D721Med (cell line): ENCODE results near the gene ZNF428.
"Not testable (repeated sequence)": the region's sequence is repeated elsewhere in the genome, so short reads cannot be mapped to it uniquely, and the experiment has no call there.

Source experiments
- DNase-seq: peaks from one replicate; pipeline ENCODE4 v3.0.0; 2011; ENCODE audit warnings: low spot score; ENCODE audit not compliant: insufficient read length
- FAIRE-seq: peaks from 2 replicates; lab custom pipeline; 2011; peaks lifted over from hg19 to GRCh38; lab: Jason Lieb, UNC
- TF ChIP-seq, protein P1 (sequence below): IDR thresholded peaks from 2 replicates; pipeline ENCODE4 v1.5.1; 2012; ENCODE audit warnings: mild to moderate bottlenecking, control low read depth; ENCODE audit not compliant: insufficient read depth; ENCODE audit errors: missing control alignments

ZNF428 gene

DNA sequence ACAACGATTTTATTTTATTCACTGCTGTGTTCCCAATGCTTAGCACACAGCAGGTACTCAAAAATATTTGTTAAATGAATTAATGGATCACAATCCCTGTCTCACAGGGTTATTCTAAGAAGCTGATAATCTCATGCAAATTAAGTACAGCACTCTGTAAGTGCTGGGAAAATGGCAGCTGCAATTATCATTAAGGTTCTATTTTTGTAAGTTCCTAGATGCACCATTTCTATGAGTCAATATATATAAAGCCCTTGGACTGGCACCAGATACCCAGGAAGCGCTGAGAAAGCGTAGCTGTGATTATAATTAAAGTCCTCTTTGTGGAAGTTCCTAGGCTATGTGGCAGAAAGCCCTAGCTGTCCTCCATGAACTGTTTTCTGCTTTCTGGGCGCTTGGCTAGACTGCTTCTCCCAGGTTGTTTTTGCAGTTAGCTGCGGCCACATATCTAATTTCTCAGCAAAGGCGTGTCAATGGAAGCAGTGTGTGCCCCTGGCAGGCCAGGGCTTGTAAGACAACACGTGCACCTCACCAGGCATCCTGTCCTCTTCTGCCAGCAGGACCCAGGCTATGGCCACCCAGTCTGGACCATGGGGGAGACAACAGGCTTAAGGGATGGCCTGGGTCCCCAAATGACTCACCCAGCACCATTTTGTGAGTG lies 12.7 kb downstream of the ZNF428 start:
- no peak for FAIRE-seq
- TF ChIP-seq, protein P1, sequence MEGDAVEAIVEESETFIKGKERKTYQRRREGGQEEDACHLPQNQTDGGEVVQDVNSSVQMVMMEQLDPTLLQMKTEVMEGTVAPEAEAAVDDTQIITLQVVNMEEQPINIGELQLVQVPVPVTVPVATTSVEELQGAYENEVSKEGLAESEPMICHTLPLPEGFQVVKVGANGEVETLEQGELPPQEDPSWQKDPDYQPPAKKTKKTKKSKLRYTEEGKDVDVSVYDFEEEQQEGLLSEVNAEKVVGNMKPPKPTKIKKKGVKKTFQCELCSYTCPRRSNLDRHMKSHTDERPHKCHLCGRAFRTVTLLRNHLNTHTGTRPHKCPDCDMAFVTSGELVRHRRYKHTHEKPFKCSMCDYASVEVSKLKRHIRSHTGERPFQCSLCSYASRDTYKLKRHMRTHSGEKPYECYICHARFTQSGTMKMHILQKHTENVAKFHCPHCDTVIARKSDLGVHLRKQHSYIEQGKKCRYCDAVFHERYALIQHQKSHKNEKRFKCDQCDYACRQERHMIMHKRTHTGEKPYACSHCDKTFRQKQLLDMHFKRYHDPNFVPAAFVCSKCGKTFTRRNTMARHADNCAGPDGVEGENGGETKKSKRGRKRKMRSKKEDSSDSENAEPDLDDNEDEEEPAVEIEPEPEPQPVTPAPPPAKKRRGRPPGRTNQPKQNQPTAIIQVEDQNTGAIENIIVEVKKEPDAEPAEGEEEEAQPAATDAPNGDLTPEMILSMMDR = no peak
- DNase-seq = no peak

DNA sequence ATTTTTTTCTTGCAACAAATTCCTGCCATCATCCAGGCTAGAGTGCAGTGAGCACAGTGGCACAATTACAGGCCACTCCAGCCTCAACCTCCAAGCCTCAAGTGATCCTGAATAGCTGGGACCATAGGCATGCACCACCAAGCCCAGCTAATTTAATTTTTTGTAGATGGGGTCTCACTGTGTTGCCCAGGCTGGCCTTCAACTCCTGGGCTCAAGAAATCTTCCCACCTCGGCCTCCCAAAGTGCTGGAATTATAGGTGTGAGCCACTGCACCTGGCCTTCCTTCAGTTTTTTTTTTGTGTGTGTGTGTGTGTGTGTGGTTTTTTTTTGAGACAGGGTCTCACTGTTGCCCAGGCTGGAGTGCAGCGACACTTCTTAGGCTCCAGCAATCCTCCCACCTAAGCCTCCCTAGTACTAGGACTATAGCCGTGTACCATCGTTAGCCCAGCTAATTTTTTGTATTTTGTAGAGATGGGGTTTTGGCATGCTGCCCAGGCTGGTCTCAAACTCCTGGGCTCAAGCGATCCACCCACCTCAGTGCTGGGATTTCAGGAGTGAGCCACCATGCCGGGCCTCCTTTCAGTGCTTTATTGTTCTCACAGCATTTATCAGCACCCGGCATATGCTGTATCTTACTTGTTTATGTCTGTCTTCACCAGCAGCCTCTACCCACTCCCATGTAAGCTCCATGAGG lies 13.4 kb downstream of the ZNF428 start:
- TF ChIP-seq, protein P1 = no peak
- FAIRE-seq (no peak), DNase-seq (no peak)

DNA sequence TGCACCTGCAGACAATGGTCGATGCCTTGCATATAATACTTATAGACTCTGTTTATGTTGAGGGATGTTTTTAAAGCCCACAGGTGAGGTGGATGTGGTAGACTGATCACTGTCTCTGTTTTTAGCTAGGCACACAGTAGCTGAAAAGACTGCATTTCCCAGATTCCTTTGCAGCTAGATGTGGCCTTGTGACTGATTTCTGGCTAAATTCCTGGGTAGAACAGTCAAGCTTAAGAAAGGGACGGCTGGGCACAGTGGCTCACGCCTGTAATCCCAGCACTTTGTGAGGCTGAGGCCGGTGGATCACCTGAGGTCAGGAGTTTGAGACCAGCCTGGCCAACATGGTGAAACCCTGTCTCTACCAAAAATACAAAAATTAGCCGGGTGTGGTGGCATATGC lies 19.1 kb downstream of the ZNF428 start:
- FAIRE-seq, DNase-seq: not testable (repeated sequence)

DNA sequence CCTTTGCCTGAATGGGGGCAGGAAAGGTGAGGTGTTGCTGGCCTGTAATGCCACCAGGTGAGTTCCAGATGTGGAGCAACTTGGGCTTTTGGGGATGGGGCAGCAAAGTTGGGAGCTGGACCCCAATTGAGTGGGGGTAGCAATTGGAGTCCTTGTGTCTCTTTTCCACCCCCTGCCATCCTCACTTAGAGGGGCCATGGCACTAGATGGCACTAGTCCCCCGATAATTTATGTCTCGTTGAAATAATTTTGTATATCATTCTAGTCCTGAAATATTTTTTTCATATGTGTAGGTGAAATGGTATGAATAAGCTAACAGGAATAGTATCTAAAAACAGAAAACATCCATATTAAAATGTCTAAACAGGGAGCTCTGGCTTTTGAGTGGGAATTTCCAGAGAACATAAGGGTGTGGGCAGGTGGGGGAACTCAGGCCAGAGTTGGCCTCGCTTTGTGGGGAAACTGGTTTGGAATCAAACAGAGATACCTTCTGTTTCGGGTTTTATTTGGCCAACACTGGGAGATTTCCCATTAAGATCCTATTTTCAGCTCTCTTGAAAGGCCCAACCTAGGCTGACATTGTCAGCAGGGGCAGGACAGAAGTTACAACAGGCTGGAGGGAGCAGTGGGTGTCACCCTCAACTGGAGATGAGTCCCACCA lies 19.7 kb downstream of the ZNF428 start:
- DNase-seq (no peak), FAIRE-seq (no peak)
- TF ChIP-seq, protein P1 = no peak

DNA sequence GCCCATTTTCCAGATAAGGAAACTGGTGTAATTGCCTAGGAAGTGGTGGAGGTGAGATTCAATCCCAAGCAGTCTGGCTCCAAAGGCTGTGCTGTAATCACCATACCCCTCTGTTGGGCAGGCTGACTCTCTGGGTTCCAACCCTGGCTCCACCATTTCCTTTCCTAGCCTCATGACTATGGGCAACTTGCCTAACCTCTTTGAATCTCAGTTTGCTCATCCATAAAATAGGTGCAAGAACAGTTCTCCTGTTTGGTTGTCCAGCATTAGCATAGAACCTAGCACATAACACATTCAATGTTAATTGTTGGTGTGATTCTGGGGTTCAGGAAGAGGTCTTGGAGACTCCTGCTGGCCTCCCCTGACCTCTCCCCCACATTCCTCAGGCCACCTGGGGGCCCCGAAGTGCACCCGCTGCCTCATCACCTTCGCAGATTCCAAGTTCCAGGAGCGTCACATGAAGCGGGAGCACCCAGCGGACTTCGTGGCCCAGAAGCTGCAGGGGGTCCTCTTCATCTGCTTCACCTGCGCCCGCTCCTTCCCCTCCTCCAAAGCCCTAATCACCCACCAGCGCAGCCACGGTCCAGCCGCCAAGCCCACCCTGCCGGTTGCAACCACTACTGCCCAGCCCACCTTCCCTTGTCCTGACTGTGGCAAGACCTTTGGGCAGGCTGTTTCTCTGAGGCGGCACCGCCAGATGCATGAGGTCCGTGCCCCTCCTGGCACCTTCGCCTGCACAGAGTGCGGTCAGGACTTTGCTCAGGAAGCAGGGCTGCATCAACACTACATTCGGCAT lies 20.8 kb downstream of the ZNF428 start:
- FAIRE-seq = no peak

DNA sequence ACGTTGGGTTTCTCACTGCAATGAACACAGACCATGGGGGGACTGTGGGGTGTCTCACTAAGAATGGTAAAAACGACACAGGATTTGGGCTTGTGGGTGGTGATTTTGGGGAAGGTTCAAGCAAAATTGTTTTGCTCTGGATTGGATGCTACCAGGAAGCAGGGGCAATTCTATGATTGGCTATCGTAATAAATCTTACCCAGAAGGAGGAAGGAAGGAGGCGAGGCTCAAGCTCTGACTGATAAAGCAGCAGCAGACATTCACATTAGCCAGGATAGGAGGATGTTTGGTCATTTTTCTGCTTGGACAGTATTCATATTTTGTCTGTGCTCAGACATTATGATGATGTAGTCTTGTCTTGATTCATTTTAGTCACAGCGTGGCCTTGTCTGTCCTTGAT lies 21.6 kb downstream of the ZNF428 start:
- FAIRE-seq = no peak
- DNase-seq = no peak
- TF ChIP-seq, protein P1 = no peak

More for the DNA sequence above, 20.8 kb downstream of the ZNF428 start:
- DNase-seq = no peak
- TF ChIP-seq, protein P1 = no peak

DNA sequence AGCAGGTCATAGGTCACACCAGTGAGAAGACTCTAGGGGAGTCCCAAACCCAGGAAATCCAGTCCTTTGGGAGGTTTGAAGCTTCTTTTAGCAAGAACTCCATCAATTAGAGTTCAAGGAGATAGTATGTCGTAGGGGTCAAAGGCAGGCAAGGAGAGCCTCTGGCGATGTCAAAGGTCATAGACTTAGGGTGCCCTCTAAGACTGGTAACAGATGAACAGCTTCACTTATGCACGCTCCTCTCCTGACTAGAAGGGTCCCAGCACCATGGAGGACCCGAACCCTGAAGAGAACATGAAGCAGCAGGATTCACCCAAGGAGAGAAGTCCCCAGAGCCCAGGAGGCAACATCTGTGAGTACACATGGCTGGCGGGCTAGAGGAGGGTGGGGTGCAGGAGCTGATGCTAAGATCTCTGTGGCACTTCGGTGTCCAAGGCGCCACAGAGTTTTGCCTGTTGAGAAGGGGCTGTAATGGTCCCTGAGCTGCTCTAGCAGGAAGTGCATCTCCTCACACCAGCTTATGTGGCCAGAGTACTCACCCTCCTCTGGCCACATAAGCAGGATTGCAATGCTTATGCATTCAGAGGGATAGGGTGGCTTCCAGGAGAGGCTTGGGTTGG lies 22.5 kb downstream of the ZNF428 start:
- no peak for FAIRE-seq
- TF ChIP-seq, protein P1 = no peak
- DNase-seq = no peak
